BE2C (cell line): Measurements from ENCODE around the gene KIF16B.

ENCODE experiments used
- DNase-seq: peaks from one replicate; pipeline ENCODE4 v3.0.0-alpha.2; 2020
- H3K27me3 ChIP-seq: fragments of 250-450 bp; sonication (Bioruptor Pico); 2 replicates; pipeline ENCODE4 v1.5.1; 2020; ENCODE audit warnings: mild to moderate bottlenecking
- H3K36me3 ChIP-seq: fragments of 250-450 bp; sonication (Bioruptor Pico); 2 replicates; pipeline ENCODE4 v1.5.1; 2020; ENCODE audit warnings: mild to moderate bottlenecking
- H3K4me1 ChIP-seq: fragments of 250-450 bp; sonication (Bioruptor Pico); 2 replicates; pipeline ENCODE4 v1.5.1; 2020
- H3K4me3 ChIP-seq: 2 replicates; pipeline ENCODE4 v1.5.1; 2011; ENCODE audit warnings: low read depth, low read length
- H3K9me3 ChIP-seq: fragments of 250-450 bp; sonication (Bioruptor Pico); 2 replicates; pipeline ENCODE4 v1.5.1; 2020
- CTCF ChIP-seq: IDR thresholded peaks from 2 replicates; pipeline ENCODE4 v1.5.1; 2012; ENCODE audit warnings: mild to moderate bottlenecking, low read depth, low read length

Gene KIF16B

GRCh38 chr20:16537918-16538317, 35.3 kb downstream of the KIF16B start:
- peaks cover 9% of the 10 kb centered on the region for H3K4me1 ChIP-seq
- no peaks in the 10 kb centered on the region for H3K27me3 ChIP-seq
- no peaks in the 10 kb centered on the region for H3K36me3 ChIP-seq
- peak; percentile 30 for DNase-seq
- no peaks in the 10 kb centered on the region for H3K9me3 ChIP-seq
- no peak overlapping the region for H3K4me3 ChIP-seq
- TF ChIP-seq CTCF, result no peak

- Histone ChIP-seq H3K9me3 (no peaks in the 10 kb centered on the region), H3K4me3 (no peak overlapping the region), H3K27me3 (no peaks in the 10 kb centered on the region), H3K4me1 (peaks cover 9% of the 10 kb centered on the region), H3K36me3 (no peaks in the 10 kb centered on the region)
- no peak for TF ChIP-seq CTCF
- DNase-seq, result no peak
Measured at GRCh38 chr20:16537025-16537665, 36.1 kb downstream of the KIF16B start.

- no peak overlapping the region for H3K4me3 ChIP-seq
- no peaks in the 10 kb centered on the region for H3K36me3 ChIP-seq
- no peak for TF ChIP-seq CTCF
- no peaks in the 10 kb centered on the region for H3K9me3 ChIP-seq
- no peak for DNase-seq
- no peaks in the 10 kb centered on the region for H3K27me3 ChIP-seq
- H3K4me1 ChIP-seq, result peaks cover 9% of the 10 kb centered on the region
Measured at GRCh38 chr20:16535277-16535676, 38.0 kb downstream of the KIF16B start.

- Histone ChIP-seq H3K4me3 (no peak overlapping the region), H3K9me3 (no peaks in the 10 kb centered on the region), H3K4me1 (peaks cover 5% of the 10 kb centered on the region), H3K36me3 (no peaks in the 10 kb centered on the region), H3K27me3 (no peaks in the 10 kb centered on the region)
- DNase-seq, result no peak
- TF ChIP-seq CTCF, result no peak
Measured at GRCh38 chr20:16533502-16533901, 39.7 kb downstream of the KIF16B start.

GRCh38 chr20:16531485-16531884, 41.8 kb downstream of the KIF16B start:
- no peaks in the 10 kb centered on the region for H3K9me3 ChIP-seq
- H3K27me3 ChIP-seq, result no peaks in the 10 kb centered on the region
- no peaks in the 10 kb centered on the region for H3K4me1 ChIP-seq
- H3K4me3 ChIP-seq, result no peak overlapping the region
- H3K36me3 ChIP-seq, result no peaks in the 10 kb centered on the region
- no peak for DNase-seq
- no peak for TF ChIP-seq CTCF

- Histone ChIP-seq H3K4me1 (no peaks in the 10 kb centered on the region), H3K4me3 (no peak overlapping the region), H3K36me3 (no peaks in the 10 kb centered on the region), H3K27me3 (no peaks in the 10 kb centered on the region), H3K9me3 (no peaks in the 10 kb centered on the region)
- TF ChIP-seq CTCF, result no peak
- no peak for DNase-seq
Measured at GRCh38 chr20:16530201-16530681, 43.0 kb downstream of the KIF16B start.
